GM19397 (cell line): Measurements from ENCODE around the gene LITAFD.
A peak's percentile ranks its signal among the peaks of the same experiment; 100 is the strongest.
"Not testable (repeated sequence)": the region's sequence is repeated elsewhere in the genome, so short reads cannot be mapped to it uniquely, and the experiment has no call there.

ENCODE experiments used
- ATAC-seq: cut with Tn5 transposase; IDR thresholded peaks from one replicate; pipeline ENCODE4 v1.9.1; 2021; ENCODE audit warnings: mild to moderate bottlenecking, moderate library complexity; ENCODE audit not compliant: unreplicated experiment

The LITAFD gene

GRCh38 chr16:8872071-8872470 is 10.1 kb upstream of the LITAFD start:
- no peak for ATAC-seq

- no peak for ATAC-seq
Observed at GRCh38 chr16:8872967-8873865, 8.9 kb upstream of the LITAFD start.

GRCh38 chr16:8873866-8874195 is 8.3 kb upstream of the LITAFD start:
- ATAC-seq: not testable (repeated sequence)

- ATAC-seq: no peak
Observed at GRCh38 chr16:8874388-8874787, 7.8 kb upstream of the LITAFD start.

GRCh38 chr16:8875317-8875716 is 6.8 kb upstream of the LITAFD start:
- not testable (repeated sequence) for ATAC-seq

GRCh38 chr16:8877894-8878522 is 4.1 kb upstream of the LITAFD start:
- no peak for ATAC-seq

- no peak for ATAC-seq
Observed at GRCh38 chr16:8878523-8878911, 3.6 kb upstream of the LITAFD start.

- ATAC-seq: no peak
Observed at GRCh38 chr16:8880839-8881510, 1.2 kb upstream of the LITAFD start.

GRCh38 chr16:8882725-8883377 is 700 bp downstream of the LITAFD start:
- no peak for ATAC-seq

GRCh38 chr16:8885674-8886592 is 3.8 kb downstream of the LITAFD start:
- no peak for ATAC-seq

GRCh38 chr16:8886593-8887430 is 4.7 kb downstream of the LITAFD start:
- ATAC-seq: no peak

GRCh38 chr16:8887431-8887765 is 5.2 kb downstream of the LITAFD start:
- no peak for ATAC-seq

- ATAC-seq: no peak
Observed at GRCh38 chr16:8887952-8888560, 5.9 kb downstream of the LITAFD start.

GRCh38 chr16:8888951-8889892 is 7.1 kb downstream of the LITAFD start:
- ATAC-seq: no peak

GRCh38 chr16:8889893-8890548 is 7.9 kb downstream of the LITAFD start:
- no peak for ATAC-seq

GRCh38 chr16:8890549-8890921 is 8.4 kb downstream of the LITAFD start:
- no peak for ATAC-seq

GRCh38 chr16:8892101-8892575 is 10.0 kb downstream of the LITAFD start:
- ATAC-seq: peak; percentile 10
